ENCODE measurements around the gene PRDM7. TPM values are rescaled to one million over a fixed set of nuclear protein-coding genes. Genes with fewer than 3 reads are reported as not detected.
A peak's percentile ranks its signal among the peaks of the same experiment; 100 is the strongest.
"Not testable (repeated sequence)": the region's sequence is repeated elsewhere in the genome, so short reads cannot be mapped to it uniquely, and the experiment has no call there.

Gene PRDM7
- total and polyA plus RNA-seq, 5 donors from 2014 or later, result not detected

- Histone ChIP-seq H3K9me3 (ENCODE audit: control insufficient read depth in 2 of 2, low read length in 2 of 2) (no peaks in the 10 kb centered on the region), H3K27me3 (ENCODE audit: control insufficient read depth, insufficient read depth, low read length) (no peaks in the 10 kb centered on the region), H3K36me3 (ENCODE audit: control insufficient read depth, insufficient read depth, low read length) (no peaks in the 10 kb centered on the region), H3K27ac (ENCODE audit: insufficient read depth, low read length, poor library complexity, severe bottlenecking) (no peak overlapping the region), H3K4me3 (ENCODE audit: low read depth, low read length) (peak overlapping the region; percentile 41), H3K4me1 (ENCODE audit: control insufficient read depth, insufficient read depth, low read length, poor library complexity, severe bottlenecking) (peaks cover 15% of the 10 kb centered on the region)
- Mint-ChIP-seq H3K27me3 (peaks cover 5% of the 10 kb centered on the region), H3K9me3 (no peaks in the 10 kb centered on the region), H3K27ac (peak overlapping the region; percentile 75 to 94 (median 89)), H3K4me1 (peaks cover 0 to 30% (median 4%) of the 10 kb centered on the region in 4 donors), H3K4me3 (peak overlapping the region; percentile 75 to 90 (median 86)), H3K36me3 (no peaks in the 10 kb centered on the region)
- DNase-seq (no peak), ATAC-seq (ENCODE audit: low read depth in 2 of 2) (no peak)
Measured at GRCh38 chr16:90009172-90009899, 67.8 kb downstream of the PRDM7 start.

GRCh38 chr16:90008708-90009145 is 68.4 kb downstream of the PRDM7 start:
- Mint-ChIP-seq H3K4me3 (peak overlapping the region; percentile 75 to 90 (median 86)), H3K4me1 (peaks cover 0 to 30% (median 4%) of the 10 kb centered on the region in 4 donors), H3K9me3 (no peaks in the 10 kb centered on the region), H3K36me3 (no peaks in the 10 kb centered on the region), H3K27me3 (peaks cover 5% of the 10 kb centered on the region), H3K27ac (peak overlapping the region; percentile 75 to 94 (median 89))
- H3K4me1 ChIP-seq (ENCODE audit: control insufficient read depth, insufficient read depth, low read length, poor library complexity, severe bottlenecking), result peaks cover 15% of the 10 kb centered on the region
- no peaks in the 10 kb centered on the region for H3K36me3 ChIP-seq (ENCODE audit: control insufficient read depth, insufficient read depth, low read length)
- DNase-seq (peak in 2 of 3 donors; percentile 55 to 75), ATAC-seq (ENCODE audit: low read depth in 2 of 2) (peak; percentile 92 to 98)
- H3K27me3 ChIP-seq (ENCODE audit: control insufficient read depth, insufficient read depth, low read length), result no peaks in the 10 kb centered on the region
- no peaks in the 10 kb centered on the region for H3K9me3 ChIP-seq (ENCODE audit: control insufficient read depth in 2 of 2, low read length in 2 of 2)
- no peak overlapping the region for H3K27ac ChIP-seq (ENCODE audit: insufficient read depth, low read length, poor library complexity, severe bottlenecking)
- H3K4me3 ChIP-seq (ENCODE audit: low read depth, low read length), result peak overlapping the region; percentile 41

GRCh38 chr16:90007635-90008234 is 69.4 kb downstream of the PRDM7 start:
- H3K9me3 Mint-ChIP-seq; H3K36me3 Mint-ChIP-seq; DNase-seq; H3K27me3 Mint-ChIP-seq; ATAC-seq (ENCODE audit: low read depth in 2 of 2); H3K36me3 ChIP-seq (ENCODE audit: control insufficient read depth, insufficient read depth, low read length); H3K27me3 ChIP-seq (ENCODE audit: control insufficient read depth, insufficient read depth, low read length); H3K27ac ChIP-seq (ENCODE audit: insufficient read depth, low read length, poor library complexity, severe bottlenecking); H3K4me3 ChIP-seq (ENCODE audit: low read depth, low read length); H3K9me3 ChIP-seq (ENCODE audit: control insufficient read depth in 2 of 2, low read length in 2 of 2): not testable (repeated sequence)
- H3K4me1 ChIP-seq (ENCODE audit: control insufficient read depth, insufficient read depth, low read length, poor library complexity, severe bottlenecking), result peaks cover 15% of the 10 kb centered on the region
- Mint-ChIP-seq H3K4me1 (peaks cover 0 to 25% (median 4%) of the 10 kb centered on the region in 4 donors), H3K4me3 (peak overlapping the region in 1 of 4 donors; percentile 58), H3K27ac (peak overlapping the region in 2 of 3 donors; percentile 36 to 54)

GRCh38 chr16:90007015-90007414 is 70.1 kb downstream of the PRDM7 start:
- Mint-ChIP-seq H3K27ac (peak overlapping the region in 1 of 3 donors; percentile 54), H3K36me3 (no peaks in the 10 kb centered on the region), H3K9me3 (no peaks in the 10 kb centered on the region), H3K4me1 (peaks cover 0 to 25% (median 4%) of the 10 kb centered on the region in 4 donors), H3K27me3 (peaks cover 5% of the 10 kb centered on the region), H3K4me3 (peak overlapping the region in 2 of 4 donors; percentile 24 to 58)
- Histone ChIP-seq H3K27me3 (ENCODE audit: control insufficient read depth, insufficient read depth, low read length) (no peaks in the 10 kb centered on the region), H3K4me1 (ENCODE audit: control insufficient read depth, insufficient read depth, low read length, poor library complexity, severe bottlenecking) (peaks cover 15% of the 10 kb centered on the region), H3K27ac (ENCODE audit: insufficient read depth, low read length, poor library complexity, severe bottlenecking) (no peak overlapping the region), H3K9me3 (ENCODE audit: control insufficient read depth in 2 of 2, low read length in 2 of 2) (no peaks in the 10 kb centered on the region), H3K4me3 (ENCODE audit: low read depth, low read length) (no peak overlapping the region), H3K36me3 (ENCODE audit: control insufficient read depth, insufficient read depth, low read length) (no peaks in the 10 kb centered on the region)
- no peak for ATAC-seq (ENCODE audit: low read depth in 2 of 2)
- DNase-seq, result no peak

Other genes with a start within 250 kb of the PRDM7 start
- 0.35 TPM for gene SPIRE2, start 248.9 kb downstream of the PRDM7 start, total RNA-seq
- gene SPIRE2, start 248.9 kb downstream of the PRDM7 start, polyA plus RNA-seq, result not detected
- gene TCF25, start 203.7 kb downstream of the PRDM7 start, total RNA-seq, result 431 TPM
- gene TCF25, start 203.7 kb downstream of the PRDM7 start, polyA plus RNA-seq, result 10 to 100 TPM; 75.2 to 99.3 (median 78.3) TPM
- 14.9 TPM for gene MC1R, start 158.5 kb downstream of the PRDM7 start, total RNA-seq
- gene MC1R, start 158.5 kb downstream of the PRDM7 start, polyA plus RNA-seq, result under 1 TPM in 3 of 4 donors, not detected in 1; 0.08 to 0.38 (median 0.18) TPM
- gene TUBB3, start 154.0 kb downstream of the PRDM7 start, total RNA-seq, result 1.8 TPM
- under 1 TPM in 1 of 4 donors, not detected in 3; 0.22 TPM for gene TUBB3, start 154.0 kb downstream of the PRDM7 start, polyA plus RNA-seq
- 28.9 TPM for gene DEF8, start 128.6 kb downstream of the PRDM7 start, total RNA-seq
- 10 to 100 TPM; 22.7 to 51.6 (median 28.2) TPM for gene DEF8, start 128.6 kb downstream of the PRDM7 start, polyA plus RNA-seq
- 1.1 TPM for gene DBNDD1, start 57.9 kb downstream of the PRDM7 start, total RNA-seq
- gene DBNDD1, start 57.9 kb downstream of the PRDM7 start, polyA plus RNA-seq, result 1 to 10 TPM; 2.0 to 7.8 (median 4.7) TPM